Activated T-helper 2 cell treated with anti-CD3 and anti-CD28 coated beads, Interferon-gamma antibody, Interleukin-2, Interleukin-4, amounts not matched to agents 10 μg/mL and 5 μg/mL and 100 μg/mL, durations not matched to agents 14 hours and 24 hours and 36 hours (primary cell): Measurements from ENCODE around the gene SP1. TPM values are rescaled to one million over a fixed set of nuclear protein-coding genes. Genes with fewer than 3 reads are reported as not detected.
"Not testable (repeated sequence)": the region's sequence is repeated elsewhere in the genome, so short reads cannot be mapped to it uniquely, and the experiment has no call there.

Experiments
- DNase-seq: peaks from one replicate; pipeline ENCODE4 v3.0.0; 2021; ENCODE audit warnings: low spot score
- H3K27ac Mint-ChIP-seq: one replicate; pipeline ENCODE4 v1.8.0; 2021; ENCODE audit warnings: mixed read lengths
- H3K27me3 Mint-ChIP-seq: one replicate; pipeline ENCODE4 v1.8.0; 2021; ENCODE audit warnings: low read depth, mixed read lengths
- H3K36me3 Mint-ChIP-seq: one replicate; pipeline ENCODE4 v1.8.0; 2021; ENCODE audit warnings: low read depth, mixed read lengths
- H3K4me1 Mint-ChIP-seq: one replicate; pipeline ENCODE4 v1.8.0; 2021; ENCODE audit warnings: low read depth, mixed read lengths
- H3K4me3 Mint-ChIP-seq: one replicate; pipeline ENCODE4 v1.8.0; 2021; ENCODE audit warnings: low read depth, mild to moderate bottlenecking, moderate library complexity, mixed read lengths
- H3K9me3 Mint-ChIP-seq: one replicate; pipeline ENCODE4 v1.8.0; 2021; ENCODE audit warnings: mixed read lengths
- intact Hi-C: fragments of 100-400 bp; cut with micrococcal nuclease; formaldehyde crosslinking; loops from one replicate; pipeline ENCODE4 v1.15.1; 2023
- total RNA-seq: library from RNA; stranded (reverse); gene quantifications from 2 replicates; pipeline ENCODE4 v1.2.3, GENCODE V29; 2022

Gene SP1
- total RNA-seq, 1 donor from 2014 or later = 66.4 TPM

DNA sequence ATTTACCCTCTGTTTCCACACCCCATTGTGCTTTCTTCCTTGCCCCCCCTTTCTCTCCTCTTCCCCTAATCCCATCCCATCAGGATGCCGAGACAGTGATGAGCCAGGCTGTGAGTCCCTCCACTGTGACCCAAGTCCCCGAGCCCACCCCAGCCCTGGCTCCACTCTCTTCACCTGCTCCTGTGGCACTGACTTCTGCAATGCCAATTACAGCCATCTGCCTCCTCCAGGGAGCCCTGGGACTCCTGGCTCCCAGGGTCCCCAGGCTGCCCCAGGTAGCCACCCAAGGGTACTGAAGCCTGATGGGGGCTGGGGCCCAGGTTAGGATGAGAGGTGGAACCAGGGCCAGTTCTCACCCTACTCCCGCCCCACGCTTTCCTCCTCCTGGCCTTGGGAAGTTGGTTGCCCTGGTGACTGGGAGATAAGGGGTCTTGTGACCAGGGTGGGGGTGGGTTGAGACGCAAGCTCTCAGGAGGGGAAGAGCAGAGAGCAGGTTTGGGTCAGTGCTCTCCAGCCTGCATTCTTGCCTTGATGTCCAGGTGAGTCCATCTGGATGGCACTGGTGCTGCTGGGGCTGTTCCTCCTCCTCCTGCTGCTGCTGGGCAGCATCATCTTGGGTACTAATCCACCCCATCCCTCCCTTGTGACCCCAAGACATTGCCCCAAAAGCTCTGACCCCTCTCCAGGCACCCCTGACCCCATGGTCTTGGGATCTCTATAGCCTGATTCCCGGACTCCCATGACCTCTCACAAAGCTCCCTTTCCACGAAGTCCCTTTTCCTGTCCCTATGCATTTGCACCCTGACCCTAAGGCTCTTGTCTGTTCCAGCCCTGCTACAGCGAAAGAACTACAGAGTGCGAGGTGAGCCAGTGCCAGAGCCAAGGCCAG lies 44.9 kb downstream of the SP1 start:
- Mint-ChIP-seq H3K4me3 (no peak overlapping the region), H3K36me3 (no peaks in the 10 kb centered on the region), H3K27ac (no peak overlapping the region), H3K9me3 (no peaks in the 10 kb centered on the region), H3K4me1 (peaks cover 12% of the 10 kb centered on the region), H3K27me3 (no peaks in the 10 kb centered on the region)
- intact Hi-C loops = no loop called here
- DNase-seq = no peak

DNA sequence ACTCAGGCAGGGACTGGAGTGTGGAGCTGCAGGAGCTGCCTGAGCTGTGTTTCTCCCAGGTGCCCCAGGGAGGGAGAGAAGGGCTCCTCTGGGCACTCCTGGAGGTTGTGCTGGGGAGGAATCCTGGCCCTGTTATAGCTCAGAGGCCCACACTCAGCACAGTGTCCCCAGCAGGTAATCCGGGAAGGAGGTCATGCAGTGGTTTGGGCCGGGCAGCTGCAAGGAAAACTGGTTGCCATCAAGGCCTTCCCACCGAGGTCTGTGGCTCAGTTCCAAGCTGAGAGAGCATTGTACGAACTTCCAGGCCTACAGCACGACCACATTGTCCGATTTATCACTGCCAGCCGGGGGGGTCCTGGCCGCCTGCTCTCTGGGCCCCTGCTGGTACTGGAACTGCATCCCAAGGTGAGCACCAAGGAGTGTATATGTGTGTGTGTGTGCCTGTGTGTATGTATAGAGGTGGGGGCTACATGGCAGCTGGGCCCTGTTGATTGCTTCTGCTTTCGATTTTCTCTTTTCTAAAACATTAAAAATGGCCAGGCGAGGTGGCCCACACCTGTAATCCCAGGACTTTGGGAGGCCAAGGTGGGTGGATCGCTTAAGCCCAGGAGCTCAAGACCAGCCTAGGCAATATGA lies 45.7 kb downstream of the SP1 start:
- Mint-ChIP-seq H3K4me1 (peaks cover 12% of the 10 kb centered on the region), H3K36me3 (no peaks in the 10 kb centered on the region), H3K9me3 (no peaks in the 10 kb centered on the region), H3K27me3 (no peaks in the 10 kb centered on the region), H3K27ac (no peak overlapping the region), H3K4me3 (no peak overlapping the region)
- DNase-seq = no peak
- intact Hi-C loops = no loop called here

DNA sequence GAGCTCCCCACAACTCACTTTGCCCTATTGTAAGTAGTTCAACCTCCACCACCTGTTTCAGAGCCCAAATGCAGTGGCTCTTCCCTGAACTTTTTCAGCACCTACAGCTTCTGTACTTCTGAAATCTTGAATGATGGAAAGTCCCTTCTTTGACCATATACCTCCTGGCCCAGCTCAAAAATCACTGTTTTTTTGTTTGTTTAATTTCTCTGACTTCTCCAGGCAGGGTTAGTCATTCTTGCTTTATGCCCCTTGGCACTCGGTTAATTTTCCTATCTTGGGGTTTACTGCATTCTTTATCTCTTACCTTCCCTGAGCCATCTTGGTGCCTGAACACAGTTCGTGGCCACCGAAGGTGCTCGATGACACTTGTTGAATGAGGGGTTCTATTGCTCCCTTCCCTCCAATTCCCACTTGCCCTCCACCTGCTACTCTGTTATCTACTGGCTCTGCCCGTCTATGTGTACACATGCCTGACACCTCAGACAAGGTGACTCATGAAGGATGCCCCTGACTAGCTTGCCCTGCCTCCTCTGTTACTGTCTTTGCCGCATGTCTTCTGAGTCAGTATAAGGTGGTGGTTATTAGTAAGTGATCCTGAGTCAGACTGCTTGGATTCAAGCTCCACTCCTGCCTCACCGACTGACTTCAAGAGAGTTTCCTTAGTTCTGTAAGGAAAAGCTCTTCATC lies 48.1 kb downstream of the SP1 start:
- Mint-ChIP-seq H3K27me3 (no peaks in the 10 kb centered on the region), H3K27ac (peak overlapping the region; percentile 16), H3K9me3 (no peaks in the 10 kb centered on the region), H3K4me1 (peaks cover 6% of the 10 kb centered on the region), H3K4me3 (no peak overlapping the region), H3K36me3 (no peaks in the 10 kb centered on the region)
- no peak for DNase-seq
- intact Hi-C loops = no loop called here

DNA sequence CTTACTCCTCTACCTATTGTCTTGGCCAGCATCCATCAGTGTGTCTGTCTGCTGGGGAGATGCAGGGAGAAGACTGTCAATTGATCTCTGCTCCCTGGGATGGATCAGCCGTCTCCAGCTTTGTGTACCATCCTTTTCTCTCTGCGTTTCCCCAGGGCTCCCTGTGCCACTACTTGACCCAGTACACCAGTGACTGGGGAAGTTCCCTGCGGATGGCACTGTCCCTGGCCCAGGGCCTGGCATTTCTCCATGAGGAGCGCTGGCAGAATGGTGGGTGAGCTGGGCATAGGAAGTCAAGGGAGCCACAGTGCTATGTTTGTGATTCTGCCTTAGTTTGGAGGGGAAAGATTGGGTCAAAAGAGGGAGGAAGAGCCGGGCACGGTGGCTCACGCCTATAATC lies 48.8 kb downstream of the SP1 start:
- Mint-ChIP-seq H3K36me3 (no peaks in the 10 kb centered on the region), H3K9me3 (no peaks in the 10 kb centered on the region), H3K4me1 (peaks cover 6% of the 10 kb centered on the region), H3K4me3 (no peak overlapping the region), H3K27ac (no peak overlapping the region), H3K27me3 (no peaks in the 10 kb centered on the region)
- intact Hi-C loops = no loop called here
- no peak for DNase-seq

DNA sequence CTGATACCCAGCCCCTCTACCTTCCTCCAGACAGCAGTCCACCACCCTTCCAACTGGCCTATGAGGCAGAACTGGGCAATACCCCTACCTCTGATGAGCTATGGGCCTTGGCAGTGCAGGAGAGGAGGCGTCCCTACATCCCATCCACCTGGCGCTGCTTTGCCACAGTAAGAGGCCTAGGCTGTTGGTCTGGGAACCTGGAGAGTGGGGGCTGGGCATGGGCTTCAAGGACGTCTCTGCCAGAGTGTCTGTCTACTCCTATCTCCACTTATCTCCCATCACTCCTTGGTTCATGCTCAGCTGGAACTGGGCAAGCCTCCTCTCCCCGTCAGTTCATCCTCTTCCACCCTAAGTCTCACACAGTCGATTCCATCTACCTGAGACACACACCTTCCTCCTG lies 50.1 kb downstream of the SP1 start:
- no peak overlapping the region for H3K4me3 Mint-ChIP-seq
- intact Hi-C loops = no loop called here
- DNase-seq = no peak
- H3K9me3 Mint-ChIP-seq = no peaks in the 10 kb centered on the region
- no peak overlapping the region for H3K27ac Mint-ChIP-seq
- no peaks in the 10 kb centered on the region for H3K27me3 Mint-ChIP-seq
- H3K4me1 Mint-ChIP-seq = peaks cover 6% of the 10 kb centered on the region
- H3K36me3 Mint-ChIP-seq = no peaks in the 10 kb centered on the region

DNA sequence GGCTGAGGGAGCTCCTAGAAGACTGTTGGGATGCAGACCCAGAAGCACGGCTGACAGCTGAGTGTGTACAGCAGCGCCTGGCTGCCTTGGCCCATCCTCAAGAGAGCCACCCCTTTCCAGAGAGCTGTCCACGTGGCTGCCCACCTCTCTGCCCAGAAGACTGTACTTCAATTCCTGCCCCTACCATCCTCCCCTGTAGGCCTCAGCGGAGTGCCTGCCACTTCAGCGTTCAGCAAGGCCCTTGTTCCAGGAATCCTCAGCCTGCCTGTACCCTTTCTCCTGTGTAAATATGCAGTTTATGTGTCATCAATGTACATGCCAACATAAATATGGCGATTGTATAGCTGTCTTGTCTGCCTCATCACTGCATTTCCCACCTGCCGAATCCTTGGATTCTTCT lies 51.2 kb downstream of the SP1 start:
- Mint-ChIP-seq H3K9me3 (no peaks in the 10 kb centered on the region), H3K4me3 (no peak overlapping the region), H3K27ac (no peak overlapping the region), H3K4me1 (peaks cover 6% of the 10 kb centered on the region), H3K36me3 (no peaks in the 10 kb centered on the region), H3K27me3 (no peaks in the 10 kb centered on the region)
- DNase-seq = no peak
- intact Hi-C loops = no loop called here

DNA sequence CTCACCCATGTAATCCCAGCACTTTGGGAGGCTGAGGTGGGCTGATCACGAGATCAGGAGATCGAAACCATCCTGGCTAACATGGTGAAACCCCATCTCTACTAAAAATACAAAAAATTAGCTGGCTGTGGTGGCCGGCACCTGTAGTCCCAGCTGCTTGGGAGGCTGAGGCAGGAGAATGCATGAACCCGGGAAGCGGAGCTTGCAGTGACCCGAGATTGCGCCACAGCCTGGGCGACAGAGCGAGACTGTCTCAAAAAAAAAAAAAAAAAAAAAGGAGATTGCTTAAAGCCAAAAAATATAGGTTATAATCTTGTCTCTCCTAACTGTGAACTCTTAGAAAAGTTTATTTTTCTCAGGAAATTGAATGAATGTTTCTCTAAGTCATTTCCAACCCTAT lies 55.4 kb downstream of the SP1 start:
- H3K9me3 Mint-ChIP-seq, H3K27me3 Mint-ChIP-seq, H3K36me3 Mint-ChIP-seq, H3K27ac Mint-ChIP-seq, intact Hi-C loops, H3K4me1 Mint-ChIP-seq, H3K4me3 Mint-ChIP-seq, DNase-seq: not testable (repeated sequence)

DNA sequence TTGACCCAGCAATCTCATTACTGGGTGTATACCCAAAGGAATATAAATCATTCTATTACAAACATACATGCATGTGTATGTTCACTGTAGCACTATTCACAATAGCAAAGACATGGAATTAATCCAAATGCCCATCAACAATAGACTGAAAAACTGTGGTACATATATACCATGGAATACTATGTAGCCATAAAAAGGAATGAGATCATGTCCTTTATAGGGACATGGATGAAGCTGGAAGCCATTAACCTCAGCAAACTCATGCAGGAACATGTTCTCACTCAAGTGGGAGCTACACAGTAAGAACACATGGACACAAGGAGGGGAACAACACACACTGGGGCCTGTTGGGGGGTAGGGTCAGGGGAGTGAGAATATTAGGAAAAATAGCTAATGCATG lies 59.6 kb downstream of the SP1 start:
- Mint-ChIP-seq H3K4me1 (peaks cover 18% of the 10 kb centered on the region), H3K36me3 (peaks cover 28% of the 10 kb centered on the region), H3K4me3 (peak overlapping the region; percentile 28)
- DNase-seq, intact Hi-C loops, H3K27me3 Mint-ChIP-seq, H3K27ac Mint-ChIP-seq, H3K9me3 Mint-ChIP-seq: not testable (repeated sequence)

DNA sequence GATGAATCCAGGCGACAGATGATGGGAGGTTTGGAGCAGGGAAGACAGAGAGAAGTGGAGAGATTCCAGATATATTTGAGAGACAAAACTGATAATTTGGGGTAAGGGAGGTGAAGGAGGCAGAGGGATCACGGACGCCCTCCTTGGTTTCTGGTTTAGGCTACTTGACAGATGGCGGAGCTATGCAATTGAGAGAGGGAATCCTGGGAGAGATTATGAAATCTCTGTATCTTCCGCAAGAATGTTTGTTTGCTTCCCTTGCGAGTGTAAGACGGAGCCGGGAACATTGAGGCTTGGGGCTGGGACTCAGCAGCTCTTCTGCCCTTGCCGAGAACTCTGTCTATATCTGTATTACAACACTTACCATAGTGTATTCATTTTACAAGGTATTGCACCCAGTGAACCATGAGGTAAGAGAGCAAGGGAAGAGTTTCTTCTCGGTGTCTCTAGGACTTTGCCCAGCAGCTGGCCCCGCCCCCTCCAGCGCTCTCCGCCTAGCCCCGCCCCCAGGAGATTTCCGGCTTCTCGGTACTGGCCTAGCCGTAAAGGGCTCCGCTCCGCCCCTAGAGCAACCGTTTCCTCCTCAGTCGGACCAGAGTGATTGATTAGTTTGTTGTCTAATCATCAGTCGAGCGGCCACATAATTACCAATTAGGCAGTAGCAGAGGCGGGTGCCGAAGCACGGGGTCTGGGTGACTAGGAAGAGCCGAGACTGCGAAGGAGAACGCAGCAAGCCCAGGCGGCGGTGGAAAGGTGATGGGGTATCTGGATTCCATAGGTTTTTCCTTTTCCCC lies 61.3 kb downstream of the SP1 start, which contains the start of gene PRR13:
TSS of gene PRR13 (plus strand) at position 695 of the 794 bp plus-strand sequence. CDS start 981 bp downstream, outside the sequence.
- peaks cover 43% of the 10 kb centered on the region for H3K36me3 Mint-ChIP-seq
- no peaks in the 10 kb centered on the region for H3K27me3 Mint-ChIP-seq
- H3K27ac Mint-ChIP-seq = peak within 1 kb of the TSS; percentile 84
- peaks cover 26% of the 10 kb centered on the region for H3K4me1 Mint-ChIP-seq
- peak within 1 kb of the TSS; percentile 97 for H3K4me3 Mint-ChIP-seq
- H3K9me3 Mint-ChIP-seq = no peaks in the 10 kb centered on the region
- intact Hi-C loops = loop anchor here (1.0 to 2.0 kb wide), 2 partner anchors 10 to 20 kb away; no protein-coding TSS in a partner anchor
- peak; percentile 96 for DNase-seq

DNA sequence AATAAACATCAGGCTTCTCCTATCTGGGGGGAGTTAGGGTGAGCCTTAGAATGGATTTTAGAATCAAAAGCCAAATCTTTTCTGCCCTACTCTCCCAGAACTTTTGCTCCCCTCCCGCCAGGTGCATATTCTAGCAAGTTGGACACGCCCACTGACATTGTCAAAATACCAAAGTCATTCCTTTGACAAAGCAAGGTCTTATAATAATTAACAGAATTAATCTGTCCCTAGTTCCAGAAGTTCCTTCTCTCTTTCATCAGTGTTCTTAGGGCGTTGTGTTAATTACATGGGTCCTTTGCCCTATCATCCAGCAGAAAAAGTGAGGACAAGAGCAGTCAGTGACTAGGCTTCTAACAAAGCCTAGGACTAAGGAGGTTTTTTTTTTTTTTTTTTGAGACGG lies 64.0 kb downstream of the SP1 start:
- Mint-ChIP-seq H3K27ac (no peak overlapping the region), H3K27me3 (no peaks in the 10 kb centered on the region), H3K36me3 (peaks cover 60% of the 10 kb centered on the region), H3K4me3 (peak overlapping the region; percentile 41), H3K4me1 (peaks cover 28% of the 10 kb centered on the region), H3K9me3 (no peaks in the 10 kb centered on the region)
- no peak for DNase-seq
- intact Hi-C loops = no loop called here

DNA sequence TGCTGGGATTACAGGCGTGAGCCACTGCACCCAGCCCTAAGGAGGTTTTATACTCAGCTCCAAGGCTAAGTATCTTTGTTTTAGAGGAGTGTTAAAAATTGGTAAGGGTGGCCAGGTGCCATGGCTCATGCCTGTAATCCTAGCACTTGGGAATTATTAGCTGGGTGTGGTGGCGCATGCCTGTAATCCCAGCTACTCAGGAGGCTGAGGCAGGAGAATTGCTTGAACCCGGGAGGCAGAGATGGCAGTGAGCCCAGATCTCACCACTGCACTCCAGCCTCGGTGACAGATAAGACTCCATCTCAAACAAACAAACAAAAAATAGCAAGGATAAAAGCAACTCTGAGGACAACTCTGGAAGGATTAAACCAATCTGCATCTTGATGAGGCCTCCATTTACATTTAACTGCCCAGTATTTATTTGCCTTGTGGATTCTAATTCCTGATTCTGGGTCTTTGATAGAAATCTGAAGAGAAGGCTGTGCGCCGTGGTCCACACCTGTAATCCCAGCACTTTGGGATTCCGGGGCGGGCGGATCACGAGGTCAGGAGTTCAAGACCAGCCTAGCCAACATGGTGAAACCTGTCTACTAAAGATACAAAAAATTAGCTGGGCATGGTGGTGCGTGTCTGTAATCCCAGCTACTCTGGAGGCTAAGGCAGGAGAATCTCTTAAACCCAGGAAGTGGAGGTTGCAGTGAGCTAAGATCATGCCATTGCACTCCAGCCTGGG lies 64.8 kb downstream of the SP1 start:
- H3K4me3 Mint-ChIP-seq, H3K27ac Mint-ChIP-seq, DNase-seq, H3K27me3 Mint-ChIP-seq, H3K9me3 Mint-ChIP-seq, intact Hi-C loops: not testable (repeated sequence)
- H3K4me1 Mint-ChIP-seq = peaks cover 28% of the 10 kb centered on the region
- H3K36me3 Mint-ChIP-seq = peaks cover 60% of the 10 kb centered on the region

DNA sequence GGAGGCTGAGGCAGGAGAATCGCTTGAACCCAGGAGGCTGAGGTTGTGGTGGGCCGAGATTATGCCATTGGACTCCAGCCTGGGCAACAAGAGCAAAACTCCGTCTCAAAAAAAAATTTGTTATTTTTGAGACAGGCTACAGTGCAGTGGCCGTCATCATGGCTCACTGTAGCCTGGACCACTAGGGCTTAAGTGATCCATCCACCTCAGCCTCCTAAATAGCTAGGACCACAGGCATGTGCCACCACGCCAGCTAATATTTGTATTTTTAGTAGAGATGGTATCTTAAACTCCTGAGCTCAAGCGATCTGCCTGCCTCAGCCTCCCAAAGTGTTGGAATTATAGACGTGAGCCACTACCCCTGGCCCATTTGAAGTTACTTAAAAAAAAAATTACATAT lies 71.0 kb downstream of the SP1 start:
- peaks cover 37% of the 10 kb centered on the region for H3K4me1 Mint-ChIP-seq
- no peaks in the 10 kb centered on the region for H3K27me3 Mint-ChIP-seq
- H3K9me3 Mint-ChIP-seq = no peaks in the 10 kb centered on the region
- H3K4me3 Mint-ChIP-seq = no peak overlapping the region
- intact Hi-C loops = loop anchor here (1.0 kb wide), 2 partner anchors 10 to 50 kb away; partner anchors contain the start of genes PRR13 and TARBP2
- peaks cover 61% of the 10 kb centered on the region for H3K36me3 Mint-ChIP-seq
- no peak for DNase-seq
- H3K27ac Mint-ChIP-seq = no peak overlapping the region
